Gastroesophageal sphincter (tissue), 4 donors: ENCODE results near the gene GRID1. TPM values are rescaled to one million over a fixed set of nuclear protein-coding genes. Genes with fewer than 3 reads are reported as not detected.

ENCODE experiments used
- ATAC-seq: fragments of 150-250 bp; one replicate; pipeline ENCODE4 v1.9.1; 2016; ENCODE audit warnings: mild to moderate bottlenecking, moderate library complexity
- H3K27ac ChIP-seq, 4 donors: fragments of 200-600 bp; sonication (generic) in 3 of 4; 1 replicate in 3 of 4; 2 replicates in 1 of 4; pipeline ENCODE4 v1.5.1; 2016 to 2019
- H3K27me3 ChIP-seq: fragments of 200-600 bp; sonication (generic); one replicate; pipeline ENCODE4 v1.5.1; 2019
- H3K36me3 ChIP-seq, 2 donors: fragments of 200-600 bp; sonication (generic); one replicate each; pipeline ENCODE4 v1.5.1; 2019; ENCODE audit warnings: control low read depth in 1 of 2
- H3K4me1 ChIP-seq, 3 donors: fragments of 200-600 bp; sonication (generic); 1 replicate in 2 of 3; 2 replicates in 1 of 3; pipeline ENCODE4 v1.5.1; 2016 to 2019; ENCODE audit warnings: control low read depth in 2 of 3
- H3K4me3 ChIP-seq, 2 donors: fragments of 200-600 bp; sonication (generic); one replicate each; pipeline ENCODE4 v1.5.1; 2019; ENCODE audit warnings: mild to moderate bottlenecking in 1 of 2, moderate library complexity in 1 of 2
- H3K9me3 ChIP-seq, 3 donors: fragments of 200-600 bp; sonication (generic); one replicate each; pipeline ENCODE4 v1.5.1; 2017 to 2019; ENCODE audit warnings: control low read depth in 2 of 3
- CTCF ChIP-seq, 4 experiments: fragments of 200-600 bp in 2 of 4; fragments of 450-650 bp in 2 of 4; sonication (generic) in 1 of 4; IDR thresholded peaks; one replicate each; pipeline ENCODE4 v1.5.1; 2017 to 2019; ENCODE audit warnings: antibody characterized with exemption in 4 of 4, mild to moderate bottlenecking in 2 of 4, moderate library complexity in 2 of 4
- EP300 ChIP-seq: sonication (generic); formaldehyde crosslinking; IDR thresholded peaks from one replicate; pipeline ENCODE4 v1.6.1; 2017; ENCODE audit warnings: antibody characterized with exemption, mild to moderate bottlenecking
- POLR2A ChIP-seq, 2 donors: fragments of 450-650 bp; IDR thresholded peaks; one replicate each; pipeline ENCODE4 v1.6.1; 2017; ENCODE audit warnings: antibody characterized with exemption in 2 of 2, mild to moderate bottlenecking in 2 of 2, moderate library complexity in 1 of 2
- POLR2AphosphoS5 ChIP-seq: sonication (generic); formaldehyde crosslinking; IDR thresholded peaks from one replicate; pipeline ENCODE4 v1.6.1; 2017; ENCODE audit warnings: antibody characterized with exemption
- WGBS, 2 donors: methylation state at CpG; one replicate each; pipeline ENCODE4 v1.1.5; 2018; ENCODE audit warnings: low coverage in 1 of 2; 5-methylcytosine and 5-hydroxymethylcytosine counted together
- total RNA-seq, 4 donors: library from RNA; depleted of rRNA; stranded (reverse); fragments of >200 nt; gene quantifications; one replicate each; pipeline ENCODE4 v1.1.0, GENCODE V29; 2016

GRID1 gene
- total RNA-seq, 4 donors from 2014 or later = 1.2 to 2.7 (median 1.7) TPM

GRCh38 chr10:86073199-86073977 lies 293.2 kb downstream of the GRID1 start:
- WGBS, 2 donors = 40 to 80% methylated on average over 1 to 3 of the region's 7 CpGs
- no peaks in the 10 kb centered on the region for H3K36me3 ChIP-seq
- peaks cover 5% of the 10 kb centered on the region for H3K27me3 ChIP-seq
- TF ChIP-seq POLR2A (IDR thresholded peaks at IDR 0.05) (no peak), CTCF (IDR thresholded peaks at IDR 0.05) (no peak), POLR2AphosphoS5 (no peak), EP300 (no peak)
- H3K4me1 ChIP-seq = no peaks in the 10 kb centered on the region
- H3K4me3 ChIP-seq = no peak overlapping the region
- no peak for ATAC-seq
- H3K9me3 ChIP-seq = no peaks in the 10 kb centered on the region
- no peak overlapping the region for H3K27ac ChIP-seq

GRCh38 chr10:86072413-86072812 lies 294.2 kb downstream of the GRID1 start:
- Histone ChIP-seq H3K27me3 (peaks cover 5% of the 10 kb centered on the region), H3K36me3 (no peaks in the 10 kb centered on the region), H3K27ac (no peak overlapping the region), H3K4me1 (no peaks in the 10 kb centered on the region), H3K9me3 (no peaks in the 10 kb centered on the region), H3K4me3 (no peak overlapping the region)
- WGBS, 2 donors = 45 to 58% methylated on average over 5 of the region's 5 CpGs
- TF ChIP-seq CTCF (IDR thresholded peaks at IDR 0.05) = no peak
- no peak for TF ChIP-seq POLR2AphosphoS5
- TF ChIP-seq POLR2A (IDR thresholded peaks at IDR 0.05) = no peak
- no peak for TF ChIP-seq EP300
- no peak for ATAC-seq

- Histone ChIP-seq H3K27me3 (peaks cover 5% of the 10 kb centered on the region), H3K27ac (no peak overlapping the region), H3K4me3 (no peak overlapping the region), H3K9me3 (no peaks in the 10 kb centered on the region), H3K36me3 (no peaks in the 10 kb centered on the region), H3K4me1 (no peaks in the 10 kb centered on the region)
- 53 to 58% methylated on average over 4 of the region's 4 CpGs for WGBS, 2 donors
- ATAC-seq = no peak
- TF ChIP-seq POLR2A (IDR thresholded peaks at IDR 0.05) (no peak), EP300 (no peak), POLR2AphosphoS5 (no peak), CTCF (IDR thresholded peaks at IDR 0.05) (no peak)
These were observed 294.8 kb downstream of the GRID1 start for GRCh38 chr10:86071758-86072157.

GRCh38 chr10:86071145-86071544 lies 295.4 kb downstream of the GRID1 start:
- TF ChIP-seq POLR2AphosphoS5 (no peak), CTCF (IDR thresholded peaks at IDR 0.05) (no peak), EP300 (no peak), POLR2A (IDR thresholded peaks at IDR 0.05) (no peak)
- no peak overlapping the region for H3K4me3 ChIP-seq
- WGBS, 2 donors = 72 to 87% methylated on average over 3 to 4 of the region's 5 CpGs
- no peaks in the 10 kb centered on the region for H3K36me3 ChIP-seq
- ATAC-seq = no peak
- H3K9me3 ChIP-seq = no peaks in the 10 kb centered on the region
- no peaks in the 10 kb centered on the region for H3K4me1 ChIP-seq
- H3K27me3 ChIP-seq = peaks cover 5% of the 10 kb centered on the region
- H3K27ac ChIP-seq = no peak overlapping the region

- Histone ChIP-seq H3K4me1 (no peaks in the 10 kb centered on the region), H3K9me3 (no peaks in the 10 kb centered on the region), H3K36me3 (no peaks in the 10 kb centered on the region), H3K27me3 (peaks cover 5% of the 10 kb centered on the region), H3K4me3 (no peak overlapping the region), H3K27ac (no peak overlapping the region)
- TF ChIP-seq POLR2AphosphoS5 = no peak
- TF ChIP-seq POLR2A (IDR thresholded peaks at IDR 0.05) = no peak
- TF ChIP-seq CTCF (IDR thresholded peaks at IDR 0.05) = no peak
- no peak for TF ChIP-seq EP300
- 100% methylated on average over 1 of the region's 1 CpG; no CpG with 5 or more reads in 1 of the 2 donors for WGBS, 2 donors
- ATAC-seq = no peak
These were observed 296.3 kb downstream of the GRID1 start for GRCh38 chr10:86070278-86070677.
